ENCODE data around the gene LRRC34. TPM values are rescaled to one million over a fixed set of nuclear protein-coding genes. Genes with fewer than 3 reads are reported as not detected.
A peak's percentile ranks its signal among the peaks of the same experiment; 100 is the strongest.

Gene LRRC34
- total and polyA plus RNA-seq, 9 of the 15 experiments (the other 6 are each of a cell fraction or from before 2014, with no cell fraction given) = 0.17 to 0.30 TPM; not detected in 7

DNA sequence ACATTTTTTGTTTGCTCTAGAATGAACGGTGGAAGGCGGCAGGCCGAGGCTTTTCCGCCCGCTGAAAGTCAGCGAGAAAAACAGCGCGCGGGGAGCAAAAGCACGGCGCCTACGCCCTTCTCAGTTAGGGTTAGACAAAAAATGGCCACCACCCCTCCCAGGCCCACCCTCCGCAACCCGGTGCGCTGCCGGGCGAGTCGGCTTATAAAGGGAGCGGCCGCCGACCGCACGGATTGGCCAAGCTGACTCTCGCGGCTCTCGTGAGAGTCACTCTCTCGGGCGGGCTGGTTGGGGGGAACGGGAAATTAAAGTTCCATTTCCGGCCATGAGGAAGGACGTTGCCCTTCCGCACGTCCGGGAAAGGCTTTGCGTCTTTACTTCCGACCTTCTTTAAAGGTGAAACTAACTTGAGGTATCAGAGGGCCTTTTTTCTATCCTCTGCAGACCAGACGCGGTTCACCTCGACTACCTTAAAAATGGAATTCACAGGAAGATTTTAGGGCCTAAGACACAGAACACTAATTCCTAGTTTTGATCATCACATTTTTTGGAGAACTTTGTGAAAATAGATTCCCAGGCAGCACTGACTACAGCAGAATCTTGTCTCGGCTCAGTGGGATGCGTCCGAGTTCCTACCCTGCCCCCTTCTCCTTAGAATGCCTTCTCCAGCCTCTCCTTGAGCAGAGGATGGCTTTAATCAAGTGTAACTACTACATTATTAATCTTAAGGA is 47.7 kb downstream of the LRRC34 start, which contains the start of gene TERC (continued):
- TF ChIP-seq, protein P1, sequence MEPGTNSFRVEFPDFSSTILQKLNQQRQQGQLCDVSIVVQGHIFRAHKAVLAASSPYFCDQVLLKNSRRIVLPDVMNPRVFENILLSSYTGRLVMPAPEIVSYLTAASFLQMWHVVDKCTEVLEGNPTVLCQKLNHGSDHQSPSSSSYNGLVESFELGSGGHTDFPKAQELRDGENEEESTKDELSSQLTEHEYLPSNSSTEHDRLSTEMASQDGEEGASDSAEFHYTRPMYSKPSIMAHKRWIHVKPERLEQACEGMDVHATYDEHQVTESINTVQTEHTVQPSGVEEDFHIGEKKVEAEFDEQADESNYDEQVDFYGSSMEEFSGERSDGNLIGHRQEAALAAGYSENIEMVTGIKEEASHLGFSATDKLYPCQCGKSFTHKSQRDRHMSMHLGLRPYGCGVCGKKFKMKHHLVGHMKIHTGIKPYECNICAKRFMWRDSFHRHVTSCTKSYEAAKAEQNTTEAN (CRISPR knock-in tag; IDR thresholded peaks at IDR 0.05) = no peak
- TF ChIP-seq, protein P2, sequence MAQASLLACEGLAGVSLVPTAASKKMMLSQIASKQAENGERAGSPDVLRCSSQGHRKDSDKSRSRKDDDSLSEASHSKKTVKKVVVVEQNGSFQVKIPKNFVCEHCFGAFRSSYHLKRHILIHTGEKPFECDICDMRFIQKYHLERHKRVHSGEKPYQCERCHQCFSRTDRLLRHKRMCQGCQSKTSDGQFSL (CRISPR knock-in tag; IDR thresholded peaks at IDR 0.05) = peak; percentile 68; the same call in 1 of the 2 replicates
- TF ChIP-seq, protein P2 (tag; IDR thresholded peaks at IDR 0.05) = peak in 1 of 2 experiments; percentile 78; a peak in 2 of 4 replicates
- TF ChIP-seq, protein P3, sequence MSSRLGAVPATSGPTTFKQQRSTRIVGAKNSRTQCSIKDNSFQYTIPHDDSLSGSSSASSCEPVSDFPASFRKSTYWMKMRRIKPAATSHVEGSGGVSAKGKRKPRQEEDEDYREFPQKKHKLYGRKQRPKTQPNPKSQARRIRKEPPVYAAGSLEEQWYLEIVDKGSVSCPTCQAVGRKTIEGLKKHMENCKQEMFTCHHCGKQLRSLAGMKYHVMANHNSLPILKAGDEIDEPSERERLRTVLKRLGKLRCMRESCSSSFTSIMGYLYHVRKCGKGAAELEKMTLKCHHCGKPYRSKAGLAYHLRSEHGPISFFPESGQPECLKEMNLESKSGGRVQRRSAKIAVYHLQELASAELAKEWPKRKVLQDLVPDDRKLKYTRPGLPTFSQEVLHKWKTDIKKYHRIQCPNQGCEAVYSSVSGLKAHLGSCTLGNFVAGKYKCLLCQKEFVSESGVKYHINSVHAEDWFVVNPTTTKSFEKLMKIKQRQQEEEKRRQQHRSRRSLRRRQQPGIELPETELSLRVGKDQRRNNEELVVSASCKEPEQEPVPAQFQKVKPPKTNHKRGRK (tag; IDR thresholded peaks at IDR 0.05) = no peak
- no peak for TF ChIP-seq PHB2 (IDR thresholded peaks at IDR 0.05; ENCODE audit: low read depth)
- peak; percentile 96 for TF ChIP-seq POLR2A (conservative IDR thresholded peaks at IDR 0.05)
- peak; percentile 83 for TF ChIP-seq CXXC5 (CRISPR knock-in tag; IDR thresholded peaks at IDR 0.05)
- no peak for TF ChIP-seq ZBTB7A (IDR thresholded peaks at IDR 0.05; ENCODE audit: borderline replicate concordance, control insufficient read depth, low read depth, low read length)
- peak; percentile 94 for TF ChIP-seq SUPT5H (IDR thresholded peaks at IDR 0.05)
- TF ChIP-seq, protein P4, sequence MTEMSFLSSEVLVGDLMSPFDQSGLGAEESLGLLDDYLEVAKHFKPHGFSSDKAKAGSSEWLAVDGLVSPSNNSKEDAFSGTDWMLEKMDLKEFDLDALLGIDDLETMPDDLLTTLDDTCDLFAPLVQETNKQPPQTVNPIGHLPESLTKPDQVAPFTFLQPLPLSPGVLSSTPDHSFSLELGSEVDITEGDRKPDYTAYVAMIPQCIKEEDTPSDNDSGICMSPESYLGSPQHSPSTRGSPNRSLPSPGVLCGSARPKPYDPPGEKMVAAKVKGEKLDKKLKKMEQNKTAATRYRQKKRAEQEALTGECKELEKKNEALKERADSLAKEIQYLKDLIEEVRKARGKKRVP (CRISPR knock-in tag; IDR thresholded peaks at IDR 0.05) = no peak
- TF ChIP-seq, protein P5, sequence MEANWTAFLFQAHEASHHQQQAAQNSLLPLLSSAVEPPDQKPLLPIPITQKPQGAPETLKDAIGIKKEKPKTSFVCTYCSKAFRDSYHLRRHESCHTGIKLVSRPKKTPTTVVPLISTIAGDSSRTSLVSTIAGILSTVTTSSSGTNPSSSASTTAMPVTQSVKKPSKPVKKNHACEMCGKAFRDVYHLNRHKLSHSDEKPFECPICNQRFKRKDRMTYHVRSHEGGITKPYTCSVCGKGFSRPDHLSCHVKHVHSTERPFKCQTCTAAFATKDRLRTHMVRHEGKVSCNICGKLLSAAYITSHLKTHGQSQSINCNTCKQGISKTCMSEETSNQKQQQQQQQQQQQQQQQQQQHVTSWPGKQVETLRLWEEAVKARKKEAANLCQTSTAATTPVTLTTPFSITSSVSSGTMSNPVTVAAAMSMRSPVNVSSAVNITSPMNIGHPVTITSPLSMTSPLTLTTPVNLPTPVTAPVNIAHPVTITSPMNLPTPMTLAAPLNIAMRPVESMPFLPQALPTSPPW (CRISPR knock-in tag; IDR thresholded peaks at IDR 0.05) = peak; percentile 91
- TF ChIP-seq NCOR1 (IDR thresholded peaks at IDR 0.05) = no peak
- no peak for TF ChIP-seq ID3 (CRISPR knock-in tag; IDR thresholded peaks at IDR 0.05)
- TF ChIP-seq ID3 (tag; IDR thresholded peaks at IDR 0.05) = no peak
- TF ChIP-seq BRD4 (IDR thresholded peaks at IDR 0.05) = no peak; the same call in 1 of the 2 replicates
- no peak for TF ChIP-seq ZNF780A (CRISPR knock-in tag; IDR thresholded peaks at IDR 0.05)
- peak; percentile 87 for TF ChIP-seq GTF2A2 (tag; IDR thresholded peaks at IDR 0.05)
- TF ChIP-seq ZNF79 (CRISPR knock-in tag; IDR thresholded peaks at IDR 0.05; ENCODE audit: low read depth) = no peak
- no peak for TF ChIP-seq KHSRP (IDR thresholded peaks at IDR 0.05)
- TF ChIP-seq RBM14 (IDR thresholded peaks at IDR 0.05; ENCODE audit: borderline replicate concordance, insufficient read depth, low read depth, low read length) = no peak
- no peak for TF ChIP-seq MXD1 (CRISPR knock-in tag; IDR thresholded peaks at IDR 0.05; ENCODE audit: borderline replicate concordance, poor library complexity, severe bottlenecking)
